CD4-positive, alpha-beta memory T cell (primary cell): Measurements from ENCODE around the gene PBX3. TPM values are rescaled to one million over a fixed set of nuclear protein-coding genes. Genes with fewer than 3 reads are reported as not detected.

Experiments used
- CTCF ChIA-PET: fragments of 350-600 bp; sonication (Branson Sonifier 250); formaldehyde crosslinking; loops from one replicate; lab custom pipeline; 2021; ENCODE audit warnings: inconsistent platforms; ENCODE audit not compliant: partially characterized antibody; lab: Charles Lee
- POLR2A ChIA-PET: fragments of 350-600 bp; sonication (Branson Sonifier 250); formaldehyde crosslinking; loops from one replicate; lab custom pipeline; 2021; ENCODE audit not compliant: partially characterized antibody; lab: Charles Lee
- DNase-seq, 5 donors: peaks; one replicate each; pipeline versions ENCODE4 v3.0.0 to v3.0.0-alpha.2; 2020 to 2022; ENCODE audit warnings: mixed read lengths in 1 of 5
- H3K27ac ChIP-seq: one replicate; pipeline ENCODE4 v1.7.0; 2013; ENCODE audit warnings: low read depth, low read length
- H3K27me3 ChIP-seq: 2 replicates; pipeline ENCODE4 v1.7.0; 2013; ENCODE audit warnings: mild to moderate bottlenecking, low read length, moderate library complexity; ENCODE audit not compliant: insufficient read depth
- H3K36me3 ChIP-seq: 2 replicates; pipeline ENCODE4 v1.7.0; 2013; ENCODE audit warnings: mild to moderate bottlenecking, low read length, moderate library complexity; ENCODE audit not compliant: insufficient read depth
- H3K4me1 ChIP-seq: 2 replicates; pipeline ENCODE4 v1.7.0; 2013; ENCODE audit warnings: mild to moderate bottlenecking, low read length, moderate library complexity; ENCODE audit not compliant: insufficient read depth
- H3K4me3 ChIP-seq, 2 donors: one replicate each; pipeline ENCODE4 v1.7.0; 2013; ENCODE audit warnings: low read length in 2 of 2, mild to moderate bottlenecking in 1 of 2
- H3K9me3 ChIP-seq, 2 donors: one replicate each; pipeline ENCODE4 v1.7.0; 2013; ENCODE audit warnings: low read length in 2 of 2, control low read depth in 1 of 2; ENCODE audit not compliant: control insufficient read depth in 1 of 2
- H3K27ac Mint-ChIP-seq, 7 donors: one replicate each; pipeline ENCODE4 v1.8.0; 2020 to 2021; ENCODE audit warnings: mixed read lengths in 7 of 7, mild to moderate bottlenecking in 6 of 7, inconsistent platforms in 3 of 7, moderate library complexity in 3 of 7
- H3K27me3 Mint-ChIP-seq, 2 donors: one replicate each; pipeline ENCODE4 v1.8.0; 2020 to 2021; ENCODE audit warnings: mixed read lengths in 2 of 2
- H3K36me3 Mint-ChIP-seq, 2 donors: one replicate each; pipeline ENCODE4 v1.8.0; 2020 to 2021; ENCODE audit warnings: mixed read lengths in 2 of 2, inconsistent platforms in 1 of 2, mild to moderate bottlenecking in 1 of 2
- H3K4me1 Mint-ChIP-seq, 4 donors: one replicate each; pipeline ENCODE4 v1.8.0; 2020 to 2021; ENCODE audit warnings: mixed read lengths in 4 of 4, mild to moderate bottlenecking in 1 of 4
- H3K4me3 Mint-ChIP-seq, 8 donors: one replicate each; pipeline ENCODE4 v1.8.0; 2020 to 2021; ENCODE audit warnings: mixed read lengths in 8 of 8, mild to moderate bottlenecking in 7 of 8, moderate library complexity in 6 of 8, inconsistent platforms in 3 of 8
- H3K9me3 Mint-ChIP-seq, 8 donors: one replicate each; pipeline ENCODE4 v1.8.0; 2020 to 2021; ENCODE audit warnings: mixed read lengths in 8 of 8, mild to moderate bottlenecking in 5 of 8, inconsistent platforms in 3 of 8, moderate library complexity in 1 of 8
- intact Hi-C: fragments of 100-400 bp; cut with micrococcal nuclease; formaldehyde crosslinking; loops from one replicate; pipeline ENCODE4 v1.15.1; 2023
- polyA plus RNA-seq, 2 donors: library from polyadenylated mRNA; unstranded; fragments of 300-500 nt; fragmentation: Illumina TruSeq; gene quantifications; one replicate each; pipeline ENCODE4 v1.2.3, GENCODE V29; 2021
- total RNA-seq, 2 experiments: library from RNA; stranded (reverse); gene quantifications; one replicate each; pipeline ENCODE4 v1.2.3, GENCODE V29; 2021

PBX3 gene
- total and polyA plus RNA-seq, 4 experiments from 2014 or later = 2.2 to 17.0 (median 10.4) TPM

GRCh38 chr9:125992557-125992956 is 245.4 kb downstream of the PBX3 start:
- CTCF ChIA-PET = no interaction called here
- Mint-ChIP-seq H3K4me1 (no peaks in the 10 kb centered on the region), H3K27me3 (peaks cover 0 to 6% of the 10 kb centered on the region in 2 donors), H3K27ac (no peak overlapping the region), H3K4me3 (no peak overlapping the region), H3K36me3 (no peaks in the 10 kb centered on the region), H3K9me3 (no peaks in the 10 kb centered on the region)
- no peaks in the 10 kb centered on the region for H3K36me3 ChIP-seq
- H3K4me3 ChIP-seq = no peak overlapping the region
- no peak overlapping the region for H3K27ac ChIP-seq
- POLR2A ChIA-PET = no interaction called here
- H3K9me3 ChIP-seq = no peaks in the 10 kb centered on the region
- intact Hi-C loops = no loop called here
- no peaks in the 10 kb centered on the region for H3K4me1 ChIP-seq
- DNase-seq = no peak
- no peaks in the 10 kb centered on the region for H3K27me3 ChIP-seq

- Histone ChIP-seq H3K27ac (no peak overlapping the region), H3K9me3 (no peaks in the 10 kb centered on the region), H3K27me3 (no peaks in the 10 kb centered on the region), H3K36me3 (no peaks in the 10 kb centered on the region), H3K4me1 (no peaks in the 10 kb centered on the region), H3K4me3 (no peak overlapping the region)
- Mint-ChIP-seq H3K36me3 (no peaks in the 10 kb centered on the region), H3K9me3 (no peaks in the 10 kb centered on the region), H3K27me3 (peaks cover 0 to 5% of the 10 kb centered on the region in 2 donors), H3K4me3 (no peak overlapping the region), H3K27ac (no peak overlapping the region), H3K4me1 (no peaks in the 10 kb centered on the region)
- ChIA-PET POLR2A (no interaction called here), CTCF (no interaction called here)
- intact Hi-C loops = no loop called here
- no peak for DNase-seq
These were observed 246.3 kb downstream of the PBX3 start for GRCh38 chr9:125993466-125993865.

GRCh38 chr9:125994066-125994943 is 247.1 kb downstream of the PBX3 start:
- DNase-seq = no peak
- POLR2A ChIA-PET = no interaction called here
- Mint-ChIP-seq H3K4me3 (no peak overlapping the region), H3K9me3 (no peaks in the 10 kb centered on the region), H3K27ac (no peak overlapping the region), H3K27me3 (peaks cover 0 to 5% of the 10 kb centered on the region in 2 donors), H3K4me1 (no peaks in the 10 kb centered on the region), H3K36me3 (no peaks in the 10 kb centered on the region)
- intact Hi-C loops = no loop called here
- H3K27ac ChIP-seq = no peak overlapping the region
- no peaks in the 10 kb centered on the region for H3K4me1 ChIP-seq
- CTCF ChIA-PET = no interaction called here
- H3K4me3 ChIP-seq = no peak overlapping the region
- H3K9me3 ChIP-seq = no peaks in the 10 kb centered on the region
- H3K27me3 ChIP-seq = no peaks in the 10 kb centered on the region
- H3K36me3 ChIP-seq = no peaks in the 10 kb centered on the region

GRCh38 chr9:125995006-125995405 is 247.8 kb downstream of the PBX3 start:
- no peaks in the 10 kb centered on the region for H3K36me3 Mint-ChIP-seq
- H3K4me1 ChIP-seq = no peaks in the 10 kb centered on the region
- ChIA-PET CTCF (no interaction called here), POLR2A (no interaction called here)
- H3K27me3 Mint-ChIP-seq = peaks cover 0 to 5% of the 10 kb centered on the region in 2 donors
- no peak overlapping the region for H3K4me3 Mint-ChIP-seq
- H3K27me3 ChIP-seq = no peaks in the 10 kb centered on the region
- no peak overlapping the region for H3K27ac Mint-ChIP-seq
- H3K4me1 Mint-ChIP-seq = no peaks in the 10 kb centered on the region
- H3K9me3 ChIP-seq = no peaks in the 10 kb centered on the region
- no peak overlapping the region for H3K27ac ChIP-seq
- H3K4me3 ChIP-seq = no peak overlapping the region
- no peak for DNase-seq
- intact Hi-C loops = no loop called here
- H3K36me3 ChIP-seq = no peaks in the 10 kb centered on the region
- H3K9me3 Mint-ChIP-seq = no peaks in the 10 kb centered on the region

GRCh38 chr9:125995706-125996105 is 248.5 kb downstream of the PBX3 start:
- peaks cover 0 to under 1% (median 0%) of the 10 kb centered on the region in 8 donors for H3K9me3 Mint-ChIP-seq
- H3K4me3 Mint-ChIP-seq = no peak overlapping the region
- H3K4me3 ChIP-seq = no peak overlapping the region
- no peak for DNase-seq
- ChIA-PET CTCF (no interaction called here), POLR2A (no interaction called here)
- no peaks in the 10 kb centered on the region for H3K4me1 ChIP-seq
- H3K27me3 Mint-ChIP-seq = peaks cover 0 to 5% of the 10 kb centered on the region in 2 donors
- no peaks in the 10 kb centered on the region for H3K4me1 Mint-ChIP-seq
- no peaks in the 10 kb centered on the region for H3K9me3 ChIP-seq
- no peaks in the 10 kb centered on the region for H3K36me3 ChIP-seq
- intact Hi-C loops = no loop called here
- no peak overlapping the region for H3K27ac ChIP-seq
- H3K27ac Mint-ChIP-seq = no peak overlapping the region
- no peaks in the 10 kb centered on the region for H3K27me3 ChIP-seq
- no peaks in the 10 kb centered on the region for H3K36me3 Mint-ChIP-seq

GRCh38 chr9:125996791-125997190 is 249.6 kb downstream of the PBX3 start:
- H3K27ac ChIP-seq = no peak overlapping the region
- Mint-ChIP-seq H3K4me3 (no peak overlapping the region), H3K36me3 (no peaks in the 10 kb centered on the region), H3K27me3 (peaks cover 0 to 5% of the 10 kb centered on the region in 2 donors), H3K4me1 (no peaks in the 10 kb centered on the region), H3K9me3 (peaks cover 0 to 1% (median 0%) of the 10 kb centered on the region in 8 donors), H3K27ac (no peak overlapping the region)
- no peak overlapping the region for H3K4me3 ChIP-seq
- POLR2A ChIA-PET = no interaction called here
- intact Hi-C loops = no loop called here
- CTCF ChIA-PET = no interaction called here
- DNase-seq = no peak
- H3K27me3 ChIP-seq = no peaks in the 10 kb centered on the region
- H3K9me3 ChIP-seq = no peaks in the 10 kb centered on the region
- no peaks in the 10 kb centered on the region for H3K4me1 ChIP-seq
- H3K36me3 ChIP-seq = no peaks in the 10 kb centered on the region

GRCh38 chr9:125997196-125997823 is 250.1 kb downstream of the PBX3 start:
- H3K27ac Mint-ChIP-seq = no peak overlapping the region
- Histone ChIP-seq H3K36me3 (no peaks in the 10 kb centered on the region), H3K4me1 (no peaks in the 10 kb centered on the region), H3K27me3 (no peaks in the 10 kb centered on the region), H3K9me3 (no peaks in the 10 kb centered on the region), H3K27ac (no peak overlapping the region), H3K4me3 (no peak overlapping the region)
- POLR2A ChIA-PET = no interaction called here
- no peaks in the 10 kb centered on the region for H3K4me1 Mint-ChIP-seq
- no peaks in the 10 kb centered on the region for H3K36me3 Mint-ChIP-seq
- peaks cover 0 to 1% (median 0%) of the 10 kb centered on the region in 8 donors for H3K9me3 Mint-ChIP-seq
- CTCF ChIA-PET = no interaction called here
- no peak for DNase-seq
- no peak overlapping the region for H3K4me3 Mint-ChIP-seq
- intact Hi-C loops = no loop called here
- peaks cover 0 to 5% of the 10 kb centered on the region in 2 donors for H3K27me3 Mint-ChIP-seq
